GM23338 (cell line): ENCODE measurements around the gene TRIM34.

Experiments used
- CTCF ChIP-seq, 2 experiments: fragments of 200-600 bp in 1 of 2; sonication (generic) in 1 of 2; conservative IDR thresholded peaks; 2 replicates each; pipeline versions ENCODE4 v1.5.1 to v1.6.1; 2016 to 2017; ENCODE audit warnings: antibody characterized with exemption in 2 of 2, low read depth in 2 of 2, mild to moderate bottlenecking in 2 of 2, moderate library complexity in 1 of 2
- EZH2phosphoT487 ChIP-seq: fragments of 200-600 bp; sonication (generic); IDR thresholded peaks from one replicate; pipeline ENCODE4 v1.8.1; 2018; ENCODE audit warnings: antibody characterized with exemption; ENCODE audit not compliant: unreplicated experiment

- no peak for TF ChIP-seq EZH2phosphoT487
- TF ChIP-seq CTCF (conservative IDR thresholded peaks at IDR 0.05; ENCODE audit: low read depth in 2 of 2): no peak
Measured at GRCh38 chr11:5665746-5666401, 41.1 kb downstream of the TRIM34 start.
